Kidney tubule cell (primary cell): ENCODE results near the gene ARHGAP12.
"Not testable (repeated sequence)": the region's sequence is repeated elsewhere in the genome, so short reads cannot be mapped to it uniquely, and the experiment has no call there.

ENCODE experiments used
- DNase-seq: peaks from one replicate; pipeline ENCODE4 v3.0.0-alpha.2; 2018; ENCODE audit warnings: low spot score

ARHGAP12 gene

DNA sequence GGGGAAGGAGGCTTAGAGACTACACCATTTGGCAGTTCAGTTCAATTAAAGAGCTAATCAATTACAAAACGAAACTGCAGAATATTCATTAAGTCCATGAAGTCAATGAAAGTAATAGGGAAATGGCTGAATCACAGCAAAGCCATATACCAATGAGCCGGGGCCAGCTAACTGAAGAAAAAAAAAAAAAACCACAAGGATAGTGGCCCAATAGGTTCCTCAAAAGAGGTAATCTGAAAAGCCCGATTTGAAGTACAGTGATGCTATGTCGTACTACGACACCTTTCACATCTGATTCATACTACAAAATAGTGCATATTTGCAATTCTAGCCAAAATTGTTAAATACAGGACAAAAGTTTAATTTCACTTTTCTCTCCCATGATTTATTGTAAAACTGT lies 2.5 kb downstream of the ARHGAP12 start:
- DNase-seq = no peak

DNA sequence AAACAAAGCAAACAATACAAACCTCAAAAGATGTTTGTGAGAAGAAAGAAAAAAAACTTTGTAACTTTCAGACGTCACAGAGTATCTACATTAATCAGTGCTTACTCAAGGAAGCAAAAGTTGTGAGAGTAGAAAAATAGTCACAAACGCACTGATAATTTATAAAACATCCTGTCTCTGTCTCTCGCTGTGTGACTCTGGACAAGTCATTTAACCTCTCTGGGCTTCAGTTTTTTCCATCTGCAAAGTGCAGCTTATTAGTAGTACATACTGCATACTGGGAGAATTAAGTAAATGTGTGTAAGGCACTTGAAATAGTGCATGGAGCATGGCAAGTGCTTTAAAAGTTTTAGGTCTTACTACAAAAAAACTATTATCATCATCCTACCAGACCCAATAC lies 3.8 kb downstream of the ARHGAP12 start:
- no peak for DNase-seq

DNA sequence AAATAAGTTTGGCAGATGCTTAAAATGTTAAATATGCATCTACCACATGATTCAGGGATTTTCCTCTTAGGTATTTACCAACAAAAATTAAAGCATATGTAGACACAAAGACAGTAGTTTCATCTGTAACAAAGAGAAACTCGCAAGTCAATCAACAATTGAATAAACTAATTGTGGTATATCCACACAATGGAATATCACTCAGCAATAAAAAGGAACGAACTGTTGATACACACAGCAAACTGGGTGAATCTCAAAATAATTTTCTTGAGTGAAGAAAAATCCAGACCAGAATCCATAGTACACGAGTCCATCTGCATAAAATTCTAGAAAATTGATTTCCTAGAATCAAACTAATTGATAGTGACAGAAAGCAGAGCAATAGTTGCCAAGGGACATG lies 5.2 kb downstream of the ARHGAP12 start:
- DNase-seq = no peak

DNA sequence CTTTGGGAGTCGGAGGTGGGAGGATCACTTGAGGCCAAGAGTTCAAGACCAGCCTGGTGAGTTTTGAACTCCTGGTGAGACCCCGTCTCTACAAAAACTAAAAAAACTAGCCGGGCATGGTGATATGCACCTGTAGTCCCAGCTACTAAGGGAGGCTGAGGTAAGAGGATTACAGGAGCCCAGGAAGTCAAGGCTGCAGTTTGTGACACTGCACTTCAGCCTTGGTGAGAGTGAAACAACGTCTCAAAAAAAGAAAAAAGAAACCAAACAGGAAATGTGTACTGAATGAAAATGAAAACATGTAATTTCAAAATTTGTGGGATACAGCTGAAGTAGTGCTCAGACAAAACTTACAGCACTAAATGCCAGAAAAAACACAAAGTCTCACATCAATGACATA lies 7.6 kb downstream of the ARHGAP12 start:
- DNase-seq = no peak

DNA sequence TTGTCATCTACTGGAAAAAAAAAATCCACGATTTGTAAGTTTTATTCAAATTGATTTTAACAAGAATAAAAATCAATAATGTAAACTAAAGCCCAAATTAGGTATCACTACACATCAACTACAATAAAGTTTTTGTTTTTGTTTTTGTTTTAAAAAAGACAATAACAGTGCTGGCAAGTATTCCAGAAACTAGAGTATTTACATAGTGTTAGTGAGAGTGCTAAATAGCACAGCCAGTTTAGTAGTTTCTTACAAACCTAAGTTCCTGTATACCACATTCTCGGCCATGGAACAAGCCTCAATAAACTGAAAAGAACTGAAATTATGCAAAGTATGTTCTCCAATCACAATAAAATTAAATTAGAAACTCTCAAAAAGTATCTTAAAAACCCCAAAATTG lies 8.1 kb downstream of the ARHGAP12 start:
- no peak for DNase-seq

DNA sequence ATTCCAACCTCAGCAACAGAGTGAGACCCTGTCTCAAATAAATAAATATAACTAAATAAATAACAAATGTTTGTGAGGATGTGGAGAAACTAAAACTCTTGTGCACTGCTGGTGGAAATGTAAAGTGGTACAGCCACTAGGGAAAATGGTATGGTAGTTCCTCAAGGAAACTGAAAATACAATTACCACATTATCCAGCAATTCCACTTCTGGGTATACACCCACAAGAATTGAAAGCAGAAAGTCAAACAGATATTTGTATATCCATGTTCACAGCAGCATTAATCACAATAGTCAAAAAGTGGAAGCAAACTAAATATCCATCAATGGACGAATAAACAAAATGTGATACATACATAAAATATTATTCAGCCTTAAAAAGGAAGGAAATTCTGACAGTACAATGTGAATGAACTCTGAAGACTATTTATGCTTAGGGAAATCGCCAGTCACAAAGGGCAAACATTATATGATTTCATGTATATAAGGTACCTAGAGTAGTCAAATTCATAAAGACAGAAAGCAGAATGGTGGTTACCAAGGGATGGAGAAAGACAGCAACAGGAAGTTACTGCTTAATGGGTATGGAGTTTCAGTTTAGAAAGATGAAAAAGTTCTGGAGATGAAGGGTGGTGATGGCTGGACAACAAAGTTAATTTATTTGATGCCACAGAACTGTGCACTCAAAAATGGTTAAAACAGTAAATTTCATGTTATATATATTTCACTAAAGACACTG lies 9.8 kb downstream of the ARHGAP12 start:
- DNase-seq = no peak

DNA sequence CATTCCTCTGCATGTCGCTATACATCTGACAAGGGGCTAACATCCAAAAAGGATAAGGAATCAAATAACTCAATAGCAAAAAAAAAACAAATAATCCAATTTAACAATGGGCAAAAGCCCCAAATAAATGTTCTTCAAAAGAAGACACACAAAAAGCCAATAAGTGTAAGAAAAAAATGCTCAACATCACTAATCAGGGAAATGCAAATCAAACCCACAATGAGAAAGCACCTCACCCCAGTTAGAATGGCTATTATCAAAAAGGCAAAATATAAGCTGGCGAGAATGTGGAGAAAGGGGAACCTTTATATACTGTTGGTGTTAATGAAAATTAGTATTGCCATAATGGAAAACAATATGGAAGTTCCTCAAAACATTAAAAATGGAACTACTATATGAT lies 14.3 kb downstream of the ARHGAP12 start:
- no peak for DNase-seq

DNA sequence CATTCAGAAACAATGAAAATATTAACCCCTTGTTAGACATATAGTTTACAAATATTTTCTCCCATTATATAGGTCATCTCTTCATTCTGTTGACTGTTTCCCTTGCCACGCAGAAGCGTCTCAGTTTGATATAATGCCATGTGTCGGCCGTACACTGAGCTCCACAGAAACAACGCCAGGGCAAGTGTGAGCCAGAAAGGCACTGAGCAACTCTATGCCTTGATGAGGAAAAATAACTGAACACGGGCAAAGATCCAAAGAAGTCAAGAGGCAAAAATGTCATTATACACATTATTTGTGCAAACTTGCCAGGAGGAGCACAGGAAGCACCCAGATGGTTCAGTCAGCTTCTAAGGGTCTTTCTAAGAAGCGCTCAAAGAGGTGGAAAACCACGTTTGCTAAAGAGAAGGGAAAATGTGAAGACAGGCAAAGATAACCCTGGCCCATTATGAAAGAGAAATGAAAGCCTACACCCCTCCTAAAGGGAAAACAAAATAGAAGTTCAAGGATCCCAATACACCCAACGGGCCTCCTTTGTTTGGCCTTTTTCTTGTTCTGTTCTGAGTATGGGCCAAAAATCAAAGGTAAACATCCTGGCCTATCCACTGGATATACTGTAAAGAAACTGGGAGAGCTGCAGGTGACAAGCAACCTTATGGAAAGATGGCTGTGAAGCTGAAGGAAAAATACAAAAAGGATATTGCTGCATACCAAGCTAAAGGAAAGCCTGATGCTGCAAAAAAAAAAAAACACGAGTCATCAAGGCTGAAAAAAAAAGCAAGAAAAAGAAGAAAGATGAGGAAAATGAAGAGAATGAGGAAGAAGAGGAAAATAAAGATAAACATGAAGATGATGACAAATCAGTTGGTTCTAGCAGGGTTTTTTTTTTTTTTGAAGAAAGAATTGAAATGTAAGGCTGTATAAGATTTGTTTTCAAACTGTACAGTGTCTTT lies 15.5 kb downstream of the ARHGAP12 start:
- DNase-seq = peak; percentile 43

DNA sequence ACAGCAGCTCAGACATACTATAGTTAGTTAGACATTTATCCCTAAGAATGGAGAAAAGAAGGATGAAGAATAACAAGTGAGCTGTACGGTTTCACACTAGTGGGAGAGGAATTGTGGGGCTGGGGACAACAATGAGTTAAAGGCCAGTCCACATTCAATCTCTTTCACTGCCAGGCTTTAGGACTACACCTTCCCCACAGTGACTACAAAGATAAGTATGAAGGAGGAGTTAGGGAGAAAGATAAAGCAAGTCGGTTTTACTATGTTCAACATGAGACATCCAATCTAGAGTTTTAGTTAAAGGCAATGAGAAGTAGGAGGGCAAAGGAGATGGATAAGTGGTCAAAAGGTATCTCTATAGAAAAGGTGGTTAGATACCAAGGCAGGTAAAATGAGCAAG lies 16.3 kb downstream of the ARHGAP12 start:
- peak; percentile 35 for DNase-seq

DNA sequence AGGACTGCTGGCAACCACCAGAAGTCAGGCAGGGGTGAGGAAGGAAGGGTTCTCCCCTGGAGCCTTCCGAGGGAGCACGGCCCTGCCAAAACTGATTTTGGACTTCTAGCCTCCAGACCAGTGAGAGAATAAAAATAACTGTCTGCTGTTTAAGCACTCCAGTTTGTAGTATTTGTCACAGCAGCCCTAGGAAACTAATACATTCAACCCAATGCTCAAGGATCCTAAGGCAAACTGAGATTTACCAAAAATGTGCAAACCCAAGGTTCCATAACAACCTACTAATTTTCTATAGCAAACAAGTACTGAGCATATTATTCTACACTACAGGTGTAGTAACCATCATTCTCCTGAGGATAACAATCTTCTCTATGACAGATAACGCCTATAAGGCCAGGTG lies 18.6 kb downstream of the ARHGAP12 start:
- DNase-seq = no peak

DNA sequence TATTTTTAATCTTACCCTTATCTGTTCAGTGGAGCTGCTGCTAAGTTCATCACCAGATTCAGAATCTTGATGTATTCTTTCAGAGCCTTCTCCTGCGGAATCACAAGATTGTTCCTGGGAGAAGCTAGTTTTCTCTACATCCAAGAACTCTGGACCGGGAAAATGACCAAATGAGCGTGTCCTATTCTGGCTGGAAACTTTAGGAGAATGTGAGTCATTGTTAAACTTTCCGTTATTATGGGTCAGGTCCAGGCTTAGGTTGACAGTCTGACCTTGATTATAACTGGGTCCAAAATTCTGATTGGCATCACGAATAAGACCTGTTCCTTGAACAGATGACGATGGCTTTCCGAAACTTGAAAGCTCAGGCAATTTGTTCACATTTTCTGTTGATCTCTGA lies 20.5 kb downstream of the ARHGAP12 start:
- DNase-seq = no peak

DNA sequence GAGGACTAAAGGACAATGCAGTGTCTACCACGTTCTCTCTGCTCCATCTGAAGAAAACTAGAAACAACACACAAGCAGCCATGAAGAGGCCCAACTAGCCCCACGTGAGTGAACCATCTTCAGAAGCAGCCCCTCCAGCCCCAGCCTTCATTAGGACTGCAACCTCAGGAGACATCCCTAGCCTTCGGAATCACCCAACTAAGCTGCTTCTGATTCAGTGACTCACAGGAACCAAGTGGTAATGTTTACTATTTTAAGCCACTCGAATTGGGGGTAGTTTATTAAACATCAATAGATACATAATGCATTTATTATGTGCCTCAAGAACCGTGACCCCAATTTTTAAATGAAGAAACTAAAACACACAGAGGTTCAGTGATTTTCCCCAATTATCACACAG lies 22.6 kb downstream of the ARHGAP12 start:
- DNase-seq = no peak

DNA sequence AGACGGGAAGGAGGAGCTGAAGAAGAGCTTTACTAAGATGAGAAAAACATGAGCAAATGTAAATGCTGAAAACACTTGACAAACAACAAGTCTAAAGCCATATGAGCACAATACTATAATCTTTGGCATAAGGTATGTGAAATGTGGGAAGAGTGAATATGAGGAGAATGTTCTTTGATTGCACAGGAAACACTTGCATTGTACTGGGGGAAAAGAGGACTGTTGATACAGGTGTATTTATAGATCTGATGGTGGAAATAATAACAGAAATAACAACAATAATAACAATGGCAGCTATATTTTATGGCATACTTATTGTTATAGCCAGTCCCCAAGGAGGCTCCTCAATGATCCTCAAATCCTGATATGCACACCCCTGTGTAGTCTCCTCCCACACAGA lies 23.0 kb downstream of the ARHGAP12 start:
- no peak for DNase-seq

DNA sequence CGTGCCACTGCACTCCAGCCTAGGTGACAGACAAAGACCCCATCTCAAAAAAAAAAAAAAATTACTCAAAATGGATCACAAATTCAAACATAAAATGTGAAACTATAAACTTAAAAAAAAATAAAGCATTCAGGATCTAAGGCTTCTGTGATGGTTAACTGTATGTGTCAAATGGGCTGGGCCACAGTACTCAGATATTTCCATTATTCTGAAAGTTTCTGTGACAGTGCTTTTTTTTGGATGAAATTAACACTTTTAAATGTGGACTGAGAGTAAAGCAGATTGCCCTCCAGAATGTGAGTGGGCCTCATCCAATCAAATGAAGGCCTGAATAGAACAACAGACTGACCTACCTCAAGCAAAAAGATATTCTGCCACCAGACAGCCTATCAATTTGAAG lies 26.0 kb downstream of the ARHGAP12 start:
- DNase-seq = no peak

DNA sequence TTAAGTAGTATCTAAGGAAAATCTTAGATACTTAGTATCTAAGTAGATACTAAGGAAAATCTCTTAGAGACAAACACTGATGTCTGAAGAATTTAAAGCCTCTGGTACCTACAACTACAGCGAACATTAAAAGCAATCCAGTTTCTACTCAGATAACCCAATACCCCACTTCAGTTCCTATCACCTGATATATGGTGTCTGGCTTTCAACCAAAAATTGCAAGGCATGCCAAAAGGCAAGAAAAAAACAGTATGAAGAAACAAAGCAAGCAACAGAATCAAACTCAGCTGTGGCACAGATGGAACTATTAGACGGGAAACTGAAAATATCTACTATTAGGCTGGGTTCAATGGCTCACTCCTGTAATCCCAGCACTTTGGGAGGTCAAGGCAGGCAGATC lies 31.1 kb downstream of the ARHGAP12 start:
- no peak for DNase-seq

DNA sequence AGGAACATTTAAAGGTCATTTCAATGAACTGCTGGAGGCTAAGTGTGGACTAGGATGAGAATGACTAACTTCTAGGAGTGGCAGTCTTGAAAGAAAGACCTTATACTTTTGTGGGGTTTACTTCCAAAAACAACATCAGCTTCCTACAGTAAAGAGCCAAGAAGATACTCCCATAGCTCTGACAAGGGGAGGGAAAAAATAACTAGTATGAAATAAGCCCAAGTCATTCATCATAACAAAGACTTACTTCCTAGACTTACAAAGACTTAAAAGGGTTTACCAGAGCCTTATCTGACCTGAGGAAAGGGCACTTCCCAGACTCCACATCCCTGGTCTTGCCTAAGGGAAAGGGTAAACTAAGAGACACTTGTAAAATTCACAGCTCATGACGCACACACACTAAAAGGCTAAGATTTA lies 31.7 kb downstream of the ARHGAP12 start:
- DNase-seq = no peak

DNA sequence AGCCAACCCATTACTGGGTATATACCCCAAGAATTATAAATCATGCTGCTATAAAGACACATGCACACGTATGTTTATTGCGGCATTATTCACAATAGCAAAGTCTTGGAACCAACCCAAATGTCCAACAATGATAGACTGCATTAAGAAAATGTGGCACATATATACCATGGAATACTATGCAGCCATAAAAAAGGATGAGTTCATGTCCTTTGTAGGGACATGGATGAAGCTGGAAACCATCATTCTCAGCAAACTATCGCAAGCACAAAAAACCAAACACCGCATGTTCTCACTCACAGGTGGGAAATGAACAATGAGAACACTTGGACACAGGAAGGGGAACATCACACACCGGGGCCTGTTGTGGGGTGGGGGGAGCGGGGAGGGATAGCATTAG lies 32.9 kb downstream of the ARHGAP12 start:
- not testable (repeated sequence) for DNase-seq

DNA sequence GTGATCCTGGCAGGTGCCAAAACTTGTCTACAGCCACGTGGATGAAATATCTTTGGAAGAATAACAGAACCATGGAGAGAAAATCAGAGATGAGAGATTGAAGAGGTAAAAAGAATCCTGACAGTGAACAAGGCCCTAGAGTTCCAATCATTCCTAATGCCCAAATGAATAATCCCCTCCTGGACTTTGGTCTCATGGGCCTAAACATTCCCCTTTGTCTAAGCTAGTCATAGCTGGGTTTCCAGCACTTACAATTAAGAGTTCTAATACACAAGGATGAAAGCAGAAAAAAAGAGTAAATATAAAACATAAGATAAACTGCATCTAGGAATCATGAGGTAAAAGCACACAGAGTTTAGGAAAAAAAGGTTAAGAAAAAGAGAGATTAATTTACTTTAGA lies 40.2 kb downstream of the ARHGAP12 start:
- no peak for DNase-seq

DNA sequence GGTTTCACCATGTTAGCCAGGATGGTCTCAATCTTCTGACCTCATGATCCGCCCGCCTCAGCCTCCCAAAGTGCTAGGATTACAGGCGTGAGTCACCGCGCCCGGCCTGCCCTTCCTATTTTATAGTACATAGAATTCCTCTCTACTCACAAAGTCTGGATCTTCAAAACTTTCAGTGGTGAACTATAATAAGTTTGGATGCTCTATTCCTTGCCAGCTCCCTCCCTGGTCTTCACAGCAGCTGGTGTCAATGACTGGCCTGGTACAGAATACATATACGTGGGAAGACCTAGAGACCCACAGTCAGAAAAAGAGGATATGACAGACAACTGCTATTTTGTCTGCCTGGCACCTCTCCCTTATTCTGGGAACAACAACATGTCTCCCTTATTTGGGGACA lies 40.8 kb downstream of the ARHGAP12 start:
- no peak for DNase-seq

DNA sequence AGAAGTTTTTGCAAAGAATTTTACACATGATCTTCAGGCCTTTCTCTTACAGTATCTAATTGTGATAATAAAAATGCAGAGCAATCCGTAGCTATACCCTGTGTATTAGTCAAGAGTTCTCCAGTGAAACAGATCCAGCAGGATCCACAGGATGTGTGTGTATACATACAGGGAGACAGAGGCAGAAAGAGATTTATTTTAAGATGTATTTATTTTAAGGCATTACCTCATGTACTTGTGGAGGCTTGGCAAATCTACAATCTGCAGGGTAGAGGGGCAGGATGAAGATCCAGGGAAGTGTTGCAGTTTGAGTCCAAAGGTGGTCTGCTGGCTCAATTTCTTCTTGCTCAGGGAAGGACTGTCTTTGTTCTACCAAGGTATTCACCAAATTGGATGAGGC lies 41.7 kb downstream of the ARHGAP12 start:
- DNase-seq = no peak

DNA sequence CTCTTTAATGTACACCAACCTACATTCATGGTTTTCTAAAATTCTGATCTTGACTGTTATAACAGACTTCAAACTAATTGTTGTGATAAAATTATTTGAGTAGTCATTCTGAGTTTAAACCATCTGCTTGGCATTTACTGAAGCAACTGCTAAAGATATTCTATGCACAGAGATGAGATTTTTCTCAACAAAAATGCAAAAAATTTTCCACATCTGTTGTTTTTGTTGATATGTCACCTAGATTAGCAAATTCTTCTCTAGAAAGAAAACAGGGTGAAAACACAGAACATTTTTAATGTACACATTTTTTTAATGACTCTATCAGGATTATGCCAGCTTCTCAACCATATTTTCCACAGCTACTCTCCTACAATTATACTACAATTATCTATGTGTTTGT lies 42.7 kb downstream of the ARHGAP12 start:
- DNase-seq = no peak

DNA sequence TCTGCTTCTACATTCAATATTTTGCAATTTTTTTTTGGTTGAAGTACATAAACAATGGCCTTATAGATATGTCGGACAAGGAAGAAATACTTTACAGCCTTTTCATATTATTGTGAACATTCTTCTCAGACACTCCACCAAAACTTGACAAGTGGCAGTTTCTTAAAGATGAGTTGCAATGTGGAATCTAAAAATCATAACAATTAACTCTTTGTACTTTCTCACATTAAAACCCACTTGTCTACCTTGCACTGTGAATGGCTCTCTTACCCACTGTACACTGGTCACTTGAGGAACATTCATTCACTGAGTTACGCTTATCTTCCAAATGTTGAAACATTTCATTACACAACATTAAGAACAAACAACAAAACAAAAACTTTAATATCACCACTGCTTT lies 44.2 kb downstream of the ARHGAP12 start:
- no peak for DNase-seq

DNA sequence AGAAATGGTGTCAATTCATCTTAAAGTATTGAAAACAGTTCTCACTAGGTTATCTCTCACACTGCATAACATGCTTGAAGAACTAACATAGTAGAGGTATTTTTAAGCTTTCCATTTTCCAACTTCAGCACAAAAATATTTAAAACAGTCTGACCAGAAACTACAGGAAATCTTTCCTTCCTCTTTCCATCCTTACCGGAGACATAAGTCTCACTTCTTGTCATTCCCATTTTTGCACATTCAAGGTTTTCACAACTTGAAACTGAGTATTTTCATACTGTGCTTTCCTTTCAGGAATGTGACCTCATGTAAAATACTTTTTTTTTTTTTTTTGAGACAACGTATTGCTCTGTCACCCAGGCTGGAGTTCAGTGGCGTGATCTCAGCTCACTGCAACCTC lies 45.2 kb downstream of the ARHGAP12 start:
- DNase-seq = no peak
